HuH-7.5 (cell line): ENCODE data around the gene HPSE2.

Source experiments
- DNase-seq: peaks from one replicate; pipeline ENCODE4 v3.0.0; 2011; ENCODE audit warnings: low spot score

Gene HPSE2

DNA sequence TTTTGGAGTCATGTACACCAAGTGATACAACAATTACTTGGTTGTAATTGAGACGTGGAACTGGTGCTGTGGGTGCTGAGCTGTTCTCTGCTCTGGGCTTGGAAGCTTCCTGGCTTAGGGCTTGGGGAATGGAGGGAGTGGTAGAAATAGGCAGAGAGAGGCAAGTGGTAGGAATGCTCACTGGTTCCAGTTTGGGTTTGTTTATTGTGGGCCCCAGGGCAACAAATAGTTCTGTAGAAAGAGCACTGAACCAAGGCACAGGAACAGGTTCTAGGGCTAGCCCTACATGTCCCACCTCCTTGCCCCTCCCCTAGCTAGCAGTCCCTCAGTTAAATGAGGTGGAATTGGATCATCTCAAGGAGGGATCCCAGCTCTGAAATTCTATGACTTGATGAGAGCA is 622.2 kb downstream of the HPSE2 start:
- DNase-seq: no peak

DNA sequence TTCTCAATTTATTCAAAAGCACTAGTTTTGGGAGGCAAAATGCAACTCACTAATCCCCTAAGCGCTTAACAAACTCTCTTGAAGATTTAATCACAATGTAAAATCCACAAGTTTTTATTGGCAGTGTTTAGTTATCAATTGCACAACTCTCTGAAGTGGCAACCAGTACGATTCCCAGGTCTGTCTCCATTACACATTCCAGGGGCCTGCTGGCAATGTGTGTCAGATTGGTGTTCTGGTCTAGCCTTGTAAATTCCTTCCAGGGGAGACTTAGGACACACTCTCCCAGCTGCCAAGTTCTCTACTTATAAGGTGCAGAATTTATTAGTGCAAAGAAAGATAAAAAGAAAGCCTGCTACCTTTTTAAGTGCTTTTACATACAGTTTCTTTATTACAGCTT is 624.2 kb downstream of the HPSE2 start:
- no peak for DNase-seq

DNA sequence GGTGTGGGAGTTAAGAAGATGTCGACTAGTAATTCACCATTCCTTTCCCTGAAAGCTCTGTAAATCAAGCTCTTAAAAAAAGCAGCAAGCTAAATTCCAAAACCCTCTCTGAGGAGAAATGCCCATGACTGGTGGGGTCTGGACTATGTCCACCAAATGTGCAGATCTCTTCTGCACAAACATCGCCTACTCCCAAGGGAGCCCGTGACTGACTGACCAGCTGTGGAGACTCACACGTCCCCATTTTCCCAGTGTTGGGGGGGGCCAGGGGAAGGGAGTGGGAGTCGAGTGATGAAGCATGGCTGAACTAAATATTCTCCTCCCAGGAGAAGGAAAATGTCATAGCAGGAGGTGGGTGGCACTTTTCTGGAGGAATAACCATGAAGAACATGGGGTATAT is 624.8 kb downstream of the HPSE2 start:
- DNase-seq: no peak

DNA sequence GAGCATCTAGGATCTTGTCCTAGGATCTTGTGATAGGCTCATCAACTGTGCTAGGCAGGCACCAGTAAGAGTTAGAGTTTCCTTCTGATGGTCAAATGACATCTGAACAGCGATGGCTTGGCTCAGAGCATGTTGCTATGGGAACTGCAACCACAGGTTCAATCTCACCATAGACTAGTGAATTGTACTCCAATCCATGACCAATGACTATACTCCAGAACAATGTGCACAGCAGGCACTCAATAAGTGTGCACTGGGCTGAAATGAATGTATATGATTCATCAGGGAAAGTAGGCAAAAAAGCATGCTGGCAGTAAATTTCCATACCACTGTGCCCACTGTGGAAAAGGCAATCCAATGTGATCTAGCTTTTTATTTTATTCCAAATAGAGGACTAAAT is 625.4 kb downstream of the HPSE2 start:
- DNase-seq: no peak

DNA sequence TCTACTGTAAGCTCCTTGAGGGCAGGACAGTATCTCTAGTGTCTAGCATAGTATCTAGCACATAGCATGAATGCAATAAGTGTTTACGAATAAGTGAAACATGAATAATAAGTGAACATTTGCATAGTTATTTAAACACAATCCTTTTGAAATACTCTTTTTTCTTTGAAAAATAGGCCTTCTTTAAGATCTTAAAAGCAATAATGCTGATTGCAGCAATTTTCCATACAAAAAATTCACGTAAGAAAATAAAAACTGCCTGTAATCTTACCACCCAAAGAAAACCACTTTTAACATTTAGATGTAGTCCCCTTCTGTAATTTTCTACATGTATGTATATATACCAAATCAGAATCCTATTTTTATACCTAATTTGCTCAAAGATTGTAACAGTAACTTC is 626.4 kb downstream of the HPSE2 start:
- DNase-seq: no peak

DNA sequence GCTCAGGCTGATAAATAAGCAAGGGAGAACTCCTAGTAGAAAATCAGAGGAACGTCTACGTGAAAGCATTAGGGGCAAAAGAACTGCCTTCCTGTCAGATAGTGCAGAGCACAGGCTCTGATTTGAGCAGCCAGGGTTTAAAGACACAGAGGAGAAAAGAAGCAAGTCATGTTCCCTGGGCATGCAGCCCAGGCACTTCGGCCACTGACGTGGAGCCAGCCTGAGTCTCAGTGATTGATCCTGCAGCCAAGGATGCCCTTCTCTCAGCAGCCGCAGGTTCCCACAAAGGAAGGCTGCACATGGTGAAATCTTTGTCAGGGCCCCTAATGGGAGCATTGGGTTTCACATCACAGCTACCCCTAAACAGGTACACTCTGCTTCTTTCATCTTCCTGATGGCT is 627.2 kb downstream of the HPSE2 start:
- DNase-seq: no peak

DNA sequence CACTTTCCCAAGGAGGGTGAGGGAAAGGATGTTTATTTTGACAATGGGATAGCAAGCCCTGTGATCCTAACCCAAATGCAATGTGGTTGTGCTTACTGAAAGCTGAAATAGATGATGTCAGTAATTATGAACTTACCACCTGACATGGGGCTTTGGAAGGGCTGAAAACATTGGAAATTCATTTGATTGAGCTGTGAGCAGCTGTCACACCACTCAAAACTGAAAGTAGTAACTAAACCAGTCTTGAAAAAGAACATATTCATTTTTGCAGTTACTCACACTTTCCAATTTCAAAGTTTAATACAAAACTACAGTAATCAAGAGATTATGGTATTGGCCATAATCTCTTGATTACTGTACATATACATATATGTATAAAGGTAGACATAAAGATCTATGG is 633.4 kb downstream of the HPSE2 start:
- DNase-seq: no peak

DNA sequence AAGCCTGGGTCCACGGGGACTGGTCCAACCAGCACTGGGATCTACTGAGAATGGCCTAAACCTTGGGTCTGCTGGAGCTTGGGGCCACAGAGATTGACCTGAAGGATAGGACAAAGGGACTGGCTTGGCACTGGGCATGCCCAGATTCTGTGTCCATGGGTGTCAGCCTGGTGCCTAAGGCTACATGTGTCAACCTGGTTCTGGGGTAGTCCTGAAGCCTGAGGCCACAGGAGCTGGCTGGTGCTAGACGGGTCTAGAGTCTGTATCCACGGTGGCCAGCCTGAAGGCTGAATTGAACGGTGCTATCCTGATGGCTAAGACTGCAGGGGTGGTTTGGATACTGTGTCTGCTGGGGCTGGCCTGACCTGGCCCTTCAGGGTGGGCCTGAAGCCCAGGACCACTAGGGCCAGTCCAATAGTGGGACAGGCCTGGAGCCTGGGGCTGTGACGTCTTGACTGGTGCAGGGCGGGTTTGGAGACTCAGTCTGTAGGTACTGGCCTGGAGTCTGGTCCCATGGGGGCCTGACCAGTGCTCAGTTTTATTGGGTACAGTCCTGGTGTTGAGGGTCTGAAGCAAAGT is 636.5 kb downstream of the HPSE2 start:
- no peak for DNase-seq

DNA sequence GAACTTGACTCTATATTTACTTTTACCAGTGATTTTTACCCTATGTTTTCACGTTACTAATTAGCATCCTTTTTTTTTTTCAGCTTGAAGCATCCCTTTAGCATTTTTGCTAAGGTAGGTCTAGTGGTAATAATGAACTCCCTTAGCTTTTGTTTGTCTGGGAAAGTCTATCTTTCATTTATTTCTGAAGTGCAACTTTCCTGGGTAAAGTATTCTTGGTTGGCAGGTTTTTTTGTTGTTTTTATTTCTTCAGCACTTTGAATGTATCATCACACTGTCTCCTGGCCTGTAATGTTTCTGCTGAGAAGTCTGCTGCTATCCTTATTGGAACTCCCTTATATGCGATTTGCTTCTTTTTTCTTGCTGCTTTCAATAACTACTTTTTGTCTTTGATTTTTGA is 639.2 kb downstream of the HPSE2 start:
- DNase-seq: no peak

DNA sequence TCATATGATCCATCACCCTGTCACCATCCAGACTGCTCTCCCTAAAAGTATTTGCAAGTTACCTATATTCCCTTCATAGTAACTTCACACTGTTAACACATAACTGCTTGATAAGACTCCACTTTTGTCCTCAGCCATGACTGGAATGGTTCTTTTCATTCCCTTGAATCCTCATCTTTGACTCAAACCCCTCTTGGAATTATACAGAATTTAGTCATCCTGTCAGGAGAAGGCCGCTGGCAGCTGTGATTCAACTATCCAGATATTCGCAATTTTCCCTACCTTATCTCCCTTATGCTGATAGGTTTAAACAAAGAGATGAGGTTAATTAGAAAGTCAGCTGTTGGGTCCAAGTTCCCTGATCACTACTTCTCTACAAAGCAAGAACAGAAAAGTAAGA is 646.0 kb downstream of the HPSE2 start:
- DNase-seq: no peak

DNA sequence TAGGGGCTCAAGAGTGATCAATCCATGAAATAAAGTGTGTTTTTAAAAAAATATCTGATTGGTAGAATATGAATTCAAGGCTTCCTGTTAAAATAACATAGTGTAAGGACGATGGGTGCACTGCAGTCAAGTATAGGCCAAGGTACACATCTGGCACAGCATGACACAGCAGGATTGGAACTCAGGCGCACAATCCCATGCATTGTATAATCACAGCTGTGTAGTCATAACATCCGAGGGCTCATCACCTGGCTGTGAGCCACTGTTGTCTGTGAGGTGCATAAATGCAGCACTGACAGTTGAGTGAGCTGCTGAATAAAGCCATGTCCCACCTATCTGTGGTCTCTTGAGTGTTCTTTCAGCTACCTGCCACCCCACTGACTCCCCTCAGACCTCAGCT is 646.6 kb downstream of the HPSE2 start:
- no peak for DNase-seq

DNA sequence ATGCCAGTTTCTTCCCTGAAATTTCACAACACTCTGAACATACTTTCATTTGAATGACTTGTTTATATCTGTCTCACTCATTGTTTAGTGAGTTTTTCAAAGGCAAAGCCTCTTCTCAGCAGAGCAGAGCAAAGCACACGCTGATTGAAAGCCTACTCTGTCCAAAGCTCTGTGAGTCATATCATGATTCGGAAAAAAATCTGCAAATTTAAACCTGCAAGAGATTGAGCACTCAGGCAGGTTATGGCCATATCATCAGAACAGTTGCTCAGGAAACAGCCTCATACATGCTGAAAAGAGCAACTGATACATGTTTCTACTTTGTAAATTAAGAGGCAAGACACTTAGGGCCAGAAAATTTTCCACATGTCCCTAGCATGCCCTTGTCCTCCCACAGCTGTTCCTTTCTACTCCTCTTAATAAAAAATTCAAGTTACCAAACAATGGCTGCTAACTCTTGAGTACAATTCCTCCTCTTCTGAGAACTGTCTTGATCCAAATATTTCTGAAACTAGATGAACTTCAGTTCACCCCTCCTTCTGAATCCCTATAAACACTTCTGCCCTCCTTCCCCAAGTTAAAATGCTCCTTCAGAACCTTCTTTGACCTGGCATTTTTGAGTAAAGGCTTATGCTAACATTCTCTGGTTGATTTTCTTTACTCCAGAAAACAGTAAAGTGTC is 648.4 kb downstream of the HPSE2 start:
- DNase-seq: no peak

DNA sequence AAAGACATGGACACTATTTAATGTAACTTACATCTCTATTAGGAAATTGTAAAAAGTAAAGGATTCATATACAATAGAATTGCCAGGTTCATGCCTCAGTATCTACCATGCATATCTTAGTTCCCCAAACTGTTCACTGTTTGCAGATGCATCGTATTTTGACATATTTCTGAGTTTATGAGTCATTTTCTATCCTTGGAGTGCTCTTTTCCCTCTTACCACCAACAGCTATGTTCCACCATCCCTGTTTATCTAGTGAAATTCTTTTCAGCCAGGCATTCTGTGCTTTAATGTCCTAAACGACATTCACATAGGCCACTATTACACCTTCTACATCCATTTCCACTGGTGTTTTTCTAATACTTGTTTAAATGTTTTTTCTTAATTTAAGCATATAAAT is 649.6 kb downstream of the HPSE2 start:
- DNase-seq: no peak

DNA sequence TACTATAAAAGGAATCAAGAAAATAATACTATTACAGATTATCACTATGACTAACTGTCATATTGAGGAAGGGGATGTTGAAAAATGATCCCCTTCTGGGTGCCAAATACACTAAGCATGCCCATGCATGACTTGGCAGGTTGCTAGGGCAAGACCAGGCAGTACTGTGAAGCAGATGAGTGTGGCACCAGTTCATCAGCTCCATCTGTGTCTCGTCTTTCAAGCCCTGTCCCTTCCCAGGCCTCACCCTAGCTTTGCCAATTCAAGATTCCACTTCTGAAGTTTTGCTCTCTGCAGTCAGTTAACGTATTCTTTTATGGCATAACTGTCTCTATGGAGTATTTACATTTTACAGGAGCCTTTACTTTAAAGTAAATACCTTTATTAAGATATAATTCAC is 653.3 kb downstream of the HPSE2 start:
- DNase-seq: no peak

DNA sequence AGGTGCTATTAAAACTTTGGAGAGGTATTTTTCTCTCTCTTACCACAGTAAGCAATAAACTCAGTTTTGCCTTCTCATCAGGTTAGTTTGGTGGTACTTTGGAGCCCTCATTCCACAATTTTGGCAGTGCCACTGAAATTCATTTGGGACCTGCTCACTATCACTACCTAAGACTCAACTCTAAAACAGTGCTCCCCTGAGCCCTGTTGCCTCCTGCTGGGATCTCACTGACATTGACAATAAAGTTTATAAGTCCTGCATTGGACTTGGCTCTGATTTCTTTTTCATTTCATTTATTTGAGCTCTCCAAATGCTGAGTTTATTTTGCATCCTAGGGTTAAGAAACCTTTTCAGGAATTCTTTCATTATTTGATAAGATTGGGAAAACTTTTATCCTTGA is 658.1 kb downstream of the HPSE2 start:
- no peak for DNase-seq

DNA sequence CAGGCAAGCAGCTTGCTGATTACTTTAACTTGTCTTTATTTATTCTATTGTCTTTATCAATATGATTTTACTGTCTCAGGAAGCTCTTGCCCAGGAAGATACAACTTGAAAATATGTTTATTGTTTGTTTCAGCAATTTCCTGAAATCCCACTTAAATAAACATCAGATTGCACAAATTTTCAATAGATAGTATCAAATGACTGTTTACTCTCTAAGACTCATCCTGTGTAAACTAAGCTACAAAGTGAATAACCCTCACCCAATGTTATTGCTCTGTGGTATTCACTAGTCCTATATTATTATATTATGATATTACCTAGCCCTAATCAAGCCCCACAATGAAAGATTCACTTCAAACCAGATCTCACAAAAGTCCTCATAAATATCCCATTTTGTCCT is 658.5 kb downstream of the HPSE2 start:
- no peak for DNase-seq

DNA sequence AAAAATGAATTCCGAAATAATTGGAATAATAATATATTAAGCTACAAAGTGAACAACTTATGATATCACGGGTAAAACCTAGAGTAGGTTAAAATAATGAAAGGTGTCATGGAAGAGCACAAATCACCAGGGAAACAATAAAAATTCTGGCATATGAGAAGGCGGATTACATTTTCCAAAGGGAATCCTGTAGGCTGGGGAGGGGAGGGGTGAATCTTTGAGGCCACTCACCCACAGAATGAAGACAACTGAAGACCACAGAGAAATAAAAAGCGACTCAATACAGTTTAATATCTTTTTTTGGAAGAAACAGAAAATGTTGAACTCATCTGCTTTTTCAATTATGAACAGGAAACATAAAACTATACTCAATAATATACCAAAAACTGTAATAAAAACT is 659.6 kb downstream of the HPSE2 start:
- no peak for DNase-seq

DNA sequence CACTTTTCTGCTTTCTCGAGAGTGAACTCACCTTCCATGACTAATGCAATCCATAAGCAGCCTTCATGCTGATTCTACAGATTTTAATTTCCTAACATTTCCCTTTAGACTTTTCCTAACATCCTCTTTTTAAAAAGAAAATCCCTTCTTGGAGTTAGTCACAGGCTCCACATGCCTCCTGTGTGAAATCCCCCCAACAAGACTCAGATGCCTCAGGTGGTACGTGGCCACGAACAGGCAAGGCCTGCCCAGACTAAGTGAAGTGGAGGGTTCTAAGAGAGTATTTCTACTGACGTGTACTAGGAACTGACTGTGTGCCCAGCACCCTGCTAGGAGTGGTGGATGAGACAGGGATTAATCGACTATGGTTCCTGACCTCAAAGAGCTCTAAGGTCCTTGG is 663.1 kb downstream of the HPSE2 start:
- DNase-seq: no peak

DNA sequence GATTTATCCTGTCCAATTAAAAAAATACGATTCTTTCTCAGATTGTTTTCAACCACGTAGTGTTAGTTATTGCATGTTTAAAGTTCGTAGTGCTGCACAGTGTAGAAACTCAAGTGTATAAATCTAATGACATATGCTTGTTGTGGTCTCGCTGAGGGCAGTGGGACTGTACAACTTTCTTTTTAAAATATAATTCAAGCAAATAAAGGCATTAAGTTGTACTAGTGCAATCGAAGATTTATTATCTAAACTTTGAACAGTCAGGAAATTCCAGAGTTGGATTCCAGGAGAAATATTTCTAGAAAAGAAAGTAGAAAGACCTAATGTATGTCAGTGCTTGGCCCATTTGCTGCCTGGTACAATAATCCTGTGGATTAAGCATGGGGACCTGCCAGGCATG is 664.8 kb downstream of the HPSE2 start:
- no peak for DNase-seq

DNA sequence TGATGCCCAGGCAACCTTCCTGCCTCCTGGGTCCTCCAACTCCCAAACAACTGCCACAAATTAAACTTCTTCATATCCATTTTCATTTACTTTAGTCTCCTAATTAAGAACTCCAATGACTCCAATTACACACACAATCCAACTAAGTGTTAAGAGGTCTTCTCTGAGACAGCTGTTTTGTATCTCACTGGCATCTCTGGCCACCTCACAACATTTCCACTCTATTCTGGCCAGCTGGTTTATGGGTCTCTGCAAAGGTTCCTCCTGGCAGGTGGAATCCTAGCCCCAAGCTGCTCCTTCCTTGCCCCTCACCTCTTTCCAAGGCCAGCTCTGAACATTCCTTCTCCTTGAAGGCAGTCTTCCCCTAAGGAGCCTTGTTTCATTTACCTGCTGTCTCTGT is 665.8 kb downstream of the HPSE2 start:
- no peak for DNase-seq

DNA sequence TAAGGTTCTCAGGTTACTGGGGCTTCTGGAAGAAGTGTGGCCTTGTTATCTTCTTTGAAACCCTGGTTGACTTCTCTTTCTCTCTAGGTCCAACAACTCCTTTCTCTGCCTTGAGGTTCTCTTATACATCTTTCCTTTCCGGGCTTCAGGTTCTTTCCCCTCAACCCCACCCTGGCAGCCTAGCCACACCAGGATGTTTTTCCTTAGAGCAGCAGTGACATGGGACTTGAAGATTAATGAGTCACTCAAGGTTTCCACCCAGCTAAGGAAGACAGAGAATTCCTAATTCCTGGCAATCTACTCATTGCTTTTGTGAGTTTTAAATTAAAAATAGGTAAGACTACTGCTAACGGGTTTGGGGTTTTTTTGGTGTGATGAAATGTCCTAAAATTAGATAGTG is 667.1 kb downstream of the HPSE2 start:
- DNase-seq: no peak

DNA sequence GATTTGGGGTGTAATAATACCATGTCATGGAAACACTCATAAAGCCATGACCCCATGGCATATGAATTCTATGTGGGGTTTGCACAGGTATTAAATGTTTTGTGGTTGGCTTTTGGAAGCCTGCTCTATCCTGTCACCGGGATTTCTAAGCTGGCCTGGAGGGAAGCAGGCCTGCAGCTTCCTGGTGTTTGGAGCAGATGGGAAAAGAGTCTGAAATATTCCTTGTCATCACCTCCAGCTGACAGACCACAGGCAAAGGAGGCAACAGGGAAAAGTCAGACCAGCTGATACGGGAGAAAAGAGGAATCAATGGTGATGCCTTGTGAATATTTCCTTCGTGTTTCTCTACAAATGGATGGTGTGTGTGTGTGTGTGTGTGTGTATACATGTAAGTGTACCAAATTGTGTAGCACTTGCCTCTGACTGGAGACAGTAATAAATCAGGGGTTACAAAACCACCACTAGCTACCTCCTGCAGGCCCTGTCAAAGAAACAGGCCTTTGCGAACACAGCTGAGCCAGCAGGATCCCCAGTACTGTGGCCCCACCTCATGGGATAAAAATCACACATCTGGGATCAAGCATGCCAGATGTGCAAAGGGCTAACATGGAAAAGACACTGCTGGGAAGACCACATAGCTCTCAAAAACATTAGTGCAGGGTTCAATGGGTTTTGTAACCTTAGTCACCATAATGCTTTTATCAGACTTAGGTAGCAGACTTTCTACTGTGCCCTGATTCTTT is 668.1 kb downstream of the HPSE2 start:
- DNase-seq: no peak

DNA sequence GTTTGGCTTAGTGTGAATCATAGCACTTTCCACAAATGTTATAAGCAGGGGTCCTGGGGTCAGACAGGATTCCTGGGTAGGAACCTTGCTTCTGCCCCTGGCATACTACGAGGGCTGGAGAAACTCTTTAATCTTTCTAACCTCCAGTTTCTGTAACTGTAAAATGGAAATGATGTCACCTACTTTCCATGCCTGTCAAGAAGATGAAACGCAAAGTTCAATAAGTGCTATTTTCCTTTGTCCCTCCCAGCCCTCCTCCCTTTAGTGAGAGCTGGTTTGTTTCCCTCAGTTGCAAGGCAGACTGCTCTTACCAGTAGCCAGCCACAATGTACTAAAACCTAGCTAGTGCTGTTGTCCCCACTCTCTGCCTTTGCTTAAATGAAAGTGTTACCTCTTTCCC is 671.8 kb downstream of the HPSE2 start:
- no peak for DNase-seq

DNA sequence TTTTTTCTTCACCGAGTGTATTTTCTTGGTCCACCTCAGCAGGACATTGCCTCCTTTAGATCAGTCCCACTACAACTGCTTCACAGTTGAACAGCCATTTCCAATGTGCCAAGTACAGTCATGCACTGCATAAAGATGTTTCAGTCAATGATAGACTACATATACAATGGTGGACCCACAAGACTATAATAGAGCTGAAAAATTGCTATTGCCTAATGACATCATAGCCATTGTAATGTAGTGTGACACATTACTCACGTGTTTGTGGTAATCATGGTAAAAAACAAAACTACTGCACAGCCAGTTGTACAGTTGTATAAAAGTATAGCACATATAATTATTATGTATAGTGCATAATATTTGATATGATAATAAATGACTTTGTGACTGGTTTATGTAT is 675.1 kb downstream of the HPSE2 start:
- DNase-seq: no peak
